Measurements from ENCODE around the gene JAG2.

The JAG2 gene

DNA sequence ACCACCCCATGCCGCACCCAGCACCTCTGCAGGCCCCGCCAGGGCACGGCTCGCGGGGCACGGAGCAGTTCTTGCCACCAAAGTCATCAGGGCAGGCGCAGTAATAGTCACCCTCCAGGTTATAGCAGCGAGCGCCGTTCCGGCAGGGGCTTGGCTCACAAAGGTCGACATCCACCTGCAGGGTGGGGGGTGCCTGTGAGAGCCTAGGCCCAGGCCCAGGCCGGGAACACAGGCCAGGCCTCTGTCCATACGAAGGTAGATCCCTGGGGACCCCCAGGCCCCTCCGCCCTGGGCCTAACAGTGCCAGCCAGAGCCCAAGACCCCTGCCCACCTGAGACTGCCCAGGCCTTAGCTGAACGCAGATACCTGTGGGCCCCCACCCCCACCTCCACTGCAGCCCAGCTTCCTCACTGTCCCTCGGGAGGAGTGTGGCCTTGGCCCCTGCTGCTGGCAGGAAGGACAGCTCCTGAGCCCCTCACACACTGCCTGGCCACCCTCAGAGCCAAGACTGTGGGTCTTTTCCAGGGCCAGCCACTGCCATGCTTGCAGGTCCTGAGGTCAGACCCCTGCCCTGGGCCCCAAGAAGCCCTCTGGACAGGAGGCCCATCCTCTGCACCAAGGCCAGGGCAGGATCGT is 19.3 kb downstream of the JAG2 start:
- no peak for DNase-seq

DNA sequence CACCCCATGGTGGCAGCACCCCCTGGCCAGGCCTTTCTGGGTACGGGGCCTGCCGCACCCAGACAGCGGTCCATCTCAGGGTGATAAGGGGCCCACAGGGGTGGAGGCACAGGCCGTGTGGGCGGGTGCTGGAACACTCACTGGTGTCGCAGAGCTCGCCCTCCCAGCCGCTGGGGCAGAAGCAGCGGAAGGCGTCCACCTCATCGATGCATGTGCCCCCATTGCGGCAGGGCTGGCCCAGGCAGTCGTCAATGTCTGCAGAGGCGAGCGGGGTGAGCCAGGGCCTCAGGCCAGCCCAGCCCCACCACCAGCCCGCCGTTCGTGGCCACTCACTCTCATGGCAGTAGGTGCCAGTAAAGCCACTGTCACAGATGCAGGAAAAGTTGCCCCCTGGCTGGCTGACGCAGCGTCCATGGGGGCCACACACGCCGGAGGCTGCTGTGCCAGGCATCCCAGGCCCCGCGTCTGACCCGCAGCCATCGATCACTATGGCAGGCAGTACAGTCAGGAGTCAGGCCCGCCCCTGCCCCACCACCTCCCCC is 19.9 kb downstream of the JAG2 start:
- DNase-seq = no peak

DNA sequence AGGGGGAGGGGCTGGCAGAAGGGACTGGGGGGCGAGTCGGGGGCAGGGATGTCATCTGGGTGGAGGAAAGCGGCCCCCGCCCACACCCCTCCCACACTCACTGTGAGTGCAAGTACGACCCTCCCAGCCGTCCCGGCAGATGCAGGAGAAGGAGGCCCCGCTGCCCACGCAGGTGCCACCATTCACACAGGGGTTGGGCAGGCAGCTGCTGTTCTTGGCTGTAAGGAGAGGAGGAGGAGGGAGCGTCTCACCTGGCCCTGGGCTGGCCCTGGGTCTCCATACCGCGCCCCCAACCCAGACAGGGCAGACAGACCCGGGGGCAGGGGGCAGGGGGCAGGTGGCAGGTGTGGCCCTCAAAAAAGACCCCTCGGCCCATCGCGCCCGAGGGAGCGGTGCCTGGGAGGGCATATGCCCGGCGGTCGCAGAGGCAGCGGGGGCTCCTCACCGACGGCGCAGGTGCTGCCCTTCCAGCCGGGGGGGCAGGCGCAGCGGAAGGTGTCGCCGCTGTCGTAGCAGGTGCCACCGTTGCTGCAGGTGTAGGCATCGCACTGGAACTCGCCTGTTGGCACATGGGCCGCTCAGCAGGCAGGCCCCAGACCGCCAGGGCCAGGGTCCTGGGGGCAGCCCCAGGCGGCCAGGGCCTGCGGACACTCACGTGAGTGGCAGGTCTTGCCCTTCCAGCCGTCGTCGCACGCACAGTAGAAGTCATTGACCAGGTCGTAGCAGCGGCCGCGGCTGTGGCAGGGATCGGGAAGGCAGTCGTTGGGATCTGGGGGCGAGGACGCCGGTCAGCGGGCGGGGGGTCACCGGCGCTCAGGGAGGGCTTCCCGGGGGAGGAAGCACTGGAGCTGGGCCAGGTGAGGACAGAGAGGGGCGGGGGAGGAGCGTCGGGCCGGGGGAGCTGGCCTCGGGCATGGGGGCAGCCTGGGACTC is 20.6 kb downstream of the JAG2 start:
- DNase-seq = no peak

DNA sequence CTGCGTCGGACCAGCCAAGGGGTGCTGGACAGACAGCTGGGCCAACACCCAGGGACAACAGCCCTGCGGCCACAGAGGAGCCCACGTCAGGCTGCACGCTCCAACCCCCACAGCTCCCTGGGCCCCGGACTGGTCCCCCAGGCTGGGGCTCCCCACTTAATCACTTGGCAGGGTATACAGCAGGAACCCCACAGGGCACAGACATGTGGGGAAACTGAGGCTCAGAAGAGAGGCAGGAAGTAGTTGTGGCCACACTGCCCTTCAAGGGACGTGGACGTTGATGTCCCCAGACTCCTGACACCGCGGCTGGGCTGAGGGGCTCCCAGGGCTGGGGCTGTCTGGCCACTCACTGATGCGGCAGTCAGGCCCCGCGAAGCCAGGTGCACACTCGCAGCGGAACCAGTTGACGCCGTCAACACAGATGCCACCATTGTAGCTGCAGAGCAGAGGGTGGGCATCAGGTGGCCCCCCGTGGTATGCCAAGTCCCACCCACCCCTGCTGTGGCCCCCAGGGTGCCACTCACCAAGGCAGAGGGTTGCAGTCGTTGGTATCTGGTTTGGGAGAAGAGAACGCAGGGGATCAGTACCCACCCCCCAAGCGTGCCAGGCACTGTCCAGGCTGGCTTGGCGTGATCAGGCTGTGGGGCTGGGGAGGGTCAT is 21.5 kb downstream of the JAG2 start:
- no peak for DNase-seq

DNA sequence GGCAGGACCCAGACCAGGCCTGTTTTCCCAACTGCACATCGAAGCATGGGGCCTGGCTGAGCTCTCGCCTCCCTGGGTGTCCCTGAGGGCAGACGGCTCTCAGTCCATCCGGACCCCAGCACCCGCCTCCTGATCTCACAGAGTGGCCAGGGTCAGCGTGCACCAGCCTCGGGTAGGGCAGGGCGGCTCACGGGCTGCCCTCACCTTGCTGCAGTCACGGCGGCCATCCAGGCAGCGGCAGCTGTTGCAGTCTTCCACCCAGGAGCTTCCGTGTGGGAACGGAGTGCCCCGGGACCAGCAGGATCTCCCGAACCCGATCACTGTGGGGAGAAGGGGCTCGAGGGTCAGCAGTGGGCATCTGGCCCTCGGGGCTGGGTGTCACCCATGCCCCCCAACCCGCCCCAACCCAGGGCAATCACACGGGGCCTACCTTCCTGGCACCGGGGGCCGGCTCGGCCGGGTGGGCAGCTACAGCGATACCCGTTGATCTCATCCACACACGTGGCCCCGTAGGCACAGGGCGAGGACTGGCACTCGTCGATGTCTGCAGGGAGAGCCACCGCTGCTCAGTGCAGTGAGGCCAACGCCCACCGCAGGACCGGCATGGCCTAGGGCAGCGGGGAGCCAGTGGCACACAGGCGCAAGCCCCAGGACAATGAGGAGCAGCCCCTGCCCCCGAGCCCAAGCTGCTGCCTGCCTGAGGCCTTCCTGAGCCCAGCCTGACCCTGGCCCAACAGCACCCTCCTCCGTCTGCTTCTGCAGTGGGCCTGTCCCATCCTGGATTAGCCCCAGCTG is 22.2 kb downstream of the JAG2 start:
- no peak for DNase-seq

DNA sequence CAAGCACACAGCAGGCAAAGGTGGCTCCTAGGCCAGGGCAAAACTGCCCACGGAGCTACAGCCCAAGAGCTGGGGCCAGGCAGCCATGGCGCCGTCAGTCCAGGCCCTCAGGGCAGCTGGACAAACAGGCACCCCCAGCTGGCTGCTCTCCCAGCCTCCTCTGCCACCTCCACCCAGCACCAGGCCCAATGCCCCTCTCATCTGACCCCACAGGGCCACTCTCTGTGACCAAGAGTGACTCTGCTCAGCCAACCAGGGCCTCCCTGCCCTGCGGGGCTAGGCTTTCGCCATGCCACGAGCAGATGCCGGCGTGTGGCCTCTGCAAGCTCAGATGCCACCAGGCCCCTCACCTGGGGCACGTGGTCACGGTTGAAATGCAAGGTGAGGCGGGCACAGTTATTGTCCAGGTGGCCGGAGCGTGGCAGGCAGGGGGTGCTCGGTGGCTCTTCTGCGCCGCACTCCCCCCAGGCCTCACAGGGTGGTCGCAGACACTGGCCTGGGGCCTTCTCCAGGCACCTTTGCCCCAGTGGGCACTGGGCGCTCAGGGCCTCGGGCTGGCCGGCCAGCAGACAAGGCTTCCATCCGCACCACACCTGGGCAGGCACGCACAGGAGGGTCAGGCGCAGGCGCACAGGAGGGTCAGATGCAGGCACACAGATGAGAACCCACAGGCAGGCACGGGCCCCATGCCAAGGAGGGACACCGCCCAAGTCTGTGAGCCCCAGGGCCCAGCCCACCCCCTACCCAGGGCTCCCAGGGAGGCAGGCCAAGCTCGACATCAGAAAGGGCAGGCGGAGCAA is 23.0 kb downstream of the JAG2 start:
- DNase-seq = no peak

- no peak for DNase-seq
Observed at GRCh38 chr14:105144666-105145380, 23.8 kb downstream of the JAG2 start.

GRCh38 chr14:105144026-105144665 is 24.4 kb downstream of the JAG2 start:
- DNase-seq = no peak

DNA sequence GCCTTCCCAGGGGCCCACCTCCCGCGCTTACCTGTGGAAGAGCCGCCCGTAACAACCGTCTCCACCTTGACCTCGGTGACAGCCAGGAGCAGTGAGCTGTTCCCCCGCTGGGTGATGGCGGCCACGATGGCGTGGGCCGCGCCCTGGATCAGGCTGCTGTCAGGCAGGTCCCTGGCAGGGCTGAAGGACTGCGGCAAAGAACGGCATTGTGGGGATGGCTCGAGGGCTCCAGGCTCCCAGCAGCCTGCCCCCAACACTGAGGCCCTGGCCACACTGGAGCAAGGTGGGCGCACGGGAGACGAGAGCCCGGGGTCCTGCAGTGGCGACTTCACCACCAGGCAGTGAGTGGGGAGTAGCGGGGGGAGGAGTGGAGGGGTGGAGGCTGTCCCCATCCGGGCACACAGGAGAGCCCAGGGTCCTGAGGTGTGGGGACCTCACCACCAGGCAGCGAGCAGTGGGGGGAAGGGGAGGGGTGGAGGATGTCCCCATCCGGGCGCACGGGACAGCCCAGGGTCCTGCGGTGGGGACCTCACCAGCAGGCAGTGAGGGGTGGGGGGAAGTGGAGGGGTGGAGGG is 25.0 kb downstream of the JAG2 start:
- DNase-seq = no peak

DNA sequence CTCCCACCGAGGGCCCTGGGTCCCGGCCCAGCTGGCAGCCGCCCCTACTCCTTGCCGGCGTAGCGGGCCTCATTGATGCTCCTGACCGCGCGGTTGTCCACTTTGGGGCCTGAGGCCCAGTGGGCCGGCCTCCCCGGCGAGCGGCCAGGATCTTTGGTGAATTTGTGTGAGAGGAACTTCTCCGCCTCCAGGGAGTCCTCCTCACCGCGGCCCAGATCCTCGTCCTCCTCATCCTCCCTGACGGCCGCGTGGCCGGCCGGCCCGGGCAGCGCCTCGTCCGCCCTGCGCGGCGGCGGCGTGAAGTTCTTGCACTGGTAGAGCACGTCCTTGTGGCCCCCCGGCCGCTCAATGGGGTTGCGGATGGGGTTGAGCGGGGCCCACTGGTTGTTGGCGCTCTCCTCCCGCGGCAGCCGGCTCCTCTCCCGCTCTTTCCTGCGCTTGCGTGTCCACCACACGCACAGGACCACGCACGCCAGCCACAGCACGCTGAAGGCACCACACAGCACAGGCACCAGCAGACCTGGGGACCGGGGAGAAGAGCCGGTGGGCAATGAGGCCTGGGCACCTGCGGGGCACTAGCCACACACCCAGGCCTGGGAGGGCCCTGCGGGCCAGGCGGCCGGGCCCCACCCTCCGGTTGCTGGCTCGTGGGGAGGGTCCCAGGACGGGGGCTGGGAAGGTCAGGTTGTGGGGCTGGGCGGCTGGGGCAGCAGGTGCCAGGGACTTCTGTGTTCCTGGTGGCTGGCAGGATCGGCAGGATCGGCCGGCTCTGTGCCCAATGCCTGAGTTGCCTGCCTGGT is 25.7 kb downstream of the JAG2 start:
- no peak for DNase-seq

DNA sequence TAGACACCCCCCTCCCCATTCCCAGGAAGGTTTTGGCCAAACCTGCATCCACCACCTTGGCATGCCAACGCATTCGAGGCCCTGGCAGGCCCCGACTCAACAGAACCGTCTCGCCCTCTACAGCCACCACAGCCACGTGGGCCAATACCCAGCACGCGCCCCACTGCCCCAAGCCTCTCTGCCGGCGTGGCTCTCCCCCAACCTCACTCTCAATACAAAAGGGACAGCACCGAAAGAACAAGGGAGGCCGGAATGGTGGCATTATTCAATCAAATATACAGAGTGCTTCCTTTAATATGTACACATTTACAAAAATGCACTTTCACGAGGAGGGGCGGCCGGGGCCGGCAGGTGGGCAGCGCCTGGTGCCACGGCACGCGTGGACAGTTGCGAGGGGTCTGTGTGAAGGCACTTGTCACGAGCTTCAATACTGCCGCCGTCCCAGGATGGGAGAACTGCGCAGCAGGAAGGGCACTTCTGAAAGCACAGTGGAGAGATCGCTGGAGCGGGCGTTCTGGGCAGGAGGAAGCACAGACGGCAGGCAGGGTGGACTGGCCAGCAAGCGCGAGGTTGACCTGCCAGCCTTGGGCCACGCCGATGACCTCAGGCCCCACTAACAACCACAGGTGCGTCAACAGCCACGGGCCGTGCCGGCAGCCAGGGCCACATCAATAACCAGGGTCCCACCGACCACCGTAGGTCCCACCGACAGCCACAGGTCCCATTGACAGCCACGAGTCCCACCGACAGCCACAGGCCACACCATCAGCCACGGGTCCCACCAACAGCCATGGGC is 26.9 kb downstream of the JAG2 start:
- no peak for DNase-seq

DNA sequence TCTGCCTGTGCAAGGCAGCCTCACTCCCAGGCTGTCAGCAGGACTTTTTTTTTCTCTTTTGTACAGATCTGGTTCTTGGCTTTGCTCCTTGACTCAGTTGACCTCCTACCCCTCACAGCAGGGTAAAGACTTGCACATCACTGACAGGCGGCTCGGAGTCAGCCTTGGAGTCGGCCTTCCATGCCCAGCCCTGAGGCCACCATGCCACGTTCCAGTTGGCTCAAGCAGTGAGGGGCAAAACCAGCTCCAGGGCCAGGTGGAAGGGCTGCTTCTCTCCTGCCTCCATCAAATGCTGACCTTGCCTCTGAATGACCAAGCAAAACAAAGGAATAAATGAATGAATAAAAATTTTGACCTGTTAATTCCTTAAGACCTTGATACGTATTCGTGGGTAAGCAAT is 27.6 kb downstream of the JAG2 start:
- DNase-seq = no peak

DNA sequence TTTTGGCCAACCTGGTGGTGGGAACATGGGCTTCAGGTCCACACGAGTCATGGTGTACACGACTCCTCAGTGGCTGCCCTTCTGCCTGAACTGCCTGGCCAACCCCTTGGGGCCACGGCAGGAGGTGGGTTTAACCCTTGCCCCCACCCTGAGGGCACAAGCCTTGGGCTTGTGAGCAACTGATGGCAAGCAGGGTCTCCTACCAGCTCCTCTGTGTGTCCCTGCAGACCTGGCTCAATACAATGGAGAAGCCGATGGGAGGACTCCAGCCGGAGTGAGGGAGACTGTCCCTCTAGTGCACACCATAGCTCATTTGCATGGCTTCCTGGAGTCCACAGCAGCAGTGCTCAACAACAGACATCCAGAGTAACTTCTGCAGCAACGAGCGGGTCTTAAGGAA is 28.0 kb downstream of the JAG2 start:
- DNase-seq = no peak

- DNase-seq = no peak
Observed at GRCh38 chr14:105139831-105140239, 28.7 kb downstream of the JAG2 start.

DNA sequence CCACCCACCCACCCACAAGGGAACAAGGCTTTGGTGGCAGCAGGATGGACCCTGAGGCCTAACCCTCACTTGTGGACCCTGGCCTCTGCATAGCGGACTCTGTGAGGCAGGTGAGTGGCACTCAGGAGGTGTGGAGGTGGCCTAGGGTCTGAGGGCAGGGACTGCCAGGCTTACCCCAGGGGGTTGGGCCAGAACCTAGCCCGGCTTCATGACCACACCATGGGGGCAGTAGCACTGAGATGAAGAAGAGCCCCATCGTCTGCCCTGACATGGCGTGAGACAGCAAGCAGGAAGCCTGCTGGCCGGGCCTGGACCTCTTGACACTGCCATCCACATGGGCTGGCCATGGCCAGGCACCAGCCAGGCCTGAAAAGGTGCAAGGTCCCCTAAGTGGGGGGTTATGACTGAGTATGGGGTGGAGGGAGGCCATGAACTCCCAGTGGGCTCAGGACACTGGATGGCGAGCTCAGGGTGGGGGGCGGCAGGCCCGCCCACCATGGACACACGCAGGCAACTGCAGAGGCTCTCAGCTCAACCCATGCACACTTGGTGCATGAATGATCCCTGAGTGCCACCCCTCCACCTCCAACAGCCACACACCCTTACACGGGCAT is 29.3 kb downstream of the JAG2 start:
- no peak for DNase-seq

GRCh38 chr14:105138551-105139111 is 29.9 kb downstream of the JAG2 start:
- DNase-seq = no peak

- DNase-seq = no peak
Observed at GRCh38 chr14:105138021-105138541, 30.5 kb downstream of the JAG2 start.
